NB4 (cell line): ENCODE data around the gene AOPEP.

Experiments
- DNase-seq: peaks from one replicate; pipeline ENCODE4 v3.0.0; 2010; ENCODE audit warnings: low read depth
- H3K4me3 ChIP-seq: one replicate; pipeline ENCODE4 v1.5.1; 2011; ENCODE audit warnings: mild to moderate bottlenecking, low read depth, low read length, moderate library complexity
- MAX ChIP-seq: IDR thresholded peaks from 2 replicates; pipeline ENCODE4 v1.6.1; 2011; ENCODE audit warnings: low read depth, low read length
- MYC ChIP-seq: IDR thresholded peaks from 2 replicates; pipeline ENCODE4 v1.6.1; 2011; ENCODE audit warnings: low read depth, low read length
- POLR2A ChIP-seq: IDR thresholded peaks from 2 replicates; pipeline ENCODE4 v1.6.1; 2011; ENCODE audit warnings: mild to moderate bottlenecking; ENCODE audit not compliant: insufficient read length; ENCODE audit errors: extremely low read depth
- TF ChIP-seq, protein P1 (sequence below): IDR thresholded peaks from one replicate; pipeline ENCODE4 v1.5.1; 2012; ENCODE audit warnings: low read depth, low read length

The AOPEP gene

DNA sequence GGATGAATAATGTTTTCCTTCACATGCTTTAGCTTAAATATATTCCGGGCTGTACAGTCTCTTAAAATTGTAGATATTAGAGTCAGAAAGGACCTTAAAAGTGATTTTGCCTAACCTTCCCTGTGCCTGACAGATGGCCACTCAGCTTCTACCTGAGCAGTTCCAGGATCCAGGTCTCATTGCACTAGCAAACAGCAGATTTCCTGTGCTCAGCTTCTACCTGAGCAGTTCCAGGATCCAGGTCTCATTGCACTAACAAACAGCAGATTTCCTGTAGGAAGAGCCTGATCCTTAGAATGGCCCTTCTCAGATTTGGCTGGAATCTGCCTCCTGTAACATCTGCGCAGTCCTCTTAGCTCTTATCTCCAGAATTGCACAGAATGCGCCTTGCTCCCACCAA lies 219.8 kb downstream of the AOPEP start:
- no peak for DNase-seq
- no peak for TF ChIP-seq MAX
- TF ChIP-seq, protein P1, sequence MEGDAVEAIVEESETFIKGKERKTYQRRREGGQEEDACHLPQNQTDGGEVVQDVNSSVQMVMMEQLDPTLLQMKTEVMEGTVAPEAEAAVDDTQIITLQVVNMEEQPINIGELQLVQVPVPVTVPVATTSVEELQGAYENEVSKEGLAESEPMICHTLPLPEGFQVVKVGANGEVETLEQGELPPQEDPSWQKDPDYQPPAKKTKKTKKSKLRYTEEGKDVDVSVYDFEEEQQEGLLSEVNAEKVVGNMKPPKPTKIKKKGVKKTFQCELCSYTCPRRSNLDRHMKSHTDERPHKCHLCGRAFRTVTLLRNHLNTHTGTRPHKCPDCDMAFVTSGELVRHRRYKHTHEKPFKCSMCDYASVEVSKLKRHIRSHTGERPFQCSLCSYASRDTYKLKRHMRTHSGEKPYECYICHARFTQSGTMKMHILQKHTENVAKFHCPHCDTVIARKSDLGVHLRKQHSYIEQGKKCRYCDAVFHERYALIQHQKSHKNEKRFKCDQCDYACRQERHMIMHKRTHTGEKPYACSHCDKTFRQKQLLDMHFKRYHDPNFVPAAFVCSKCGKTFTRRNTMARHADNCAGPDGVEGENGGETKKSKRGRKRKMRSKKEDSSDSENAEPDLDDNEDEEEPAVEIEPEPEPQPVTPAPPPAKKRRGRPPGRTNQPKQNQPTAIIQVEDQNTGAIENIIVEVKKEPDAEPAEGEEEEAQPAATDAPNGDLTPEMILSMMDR: no peak
- TF ChIP-seq POLR2A: no peak
- no peak for TF ChIP-seq MYC
- no peak overlapping the region for H3K4me3 ChIP-seq

DNA sequence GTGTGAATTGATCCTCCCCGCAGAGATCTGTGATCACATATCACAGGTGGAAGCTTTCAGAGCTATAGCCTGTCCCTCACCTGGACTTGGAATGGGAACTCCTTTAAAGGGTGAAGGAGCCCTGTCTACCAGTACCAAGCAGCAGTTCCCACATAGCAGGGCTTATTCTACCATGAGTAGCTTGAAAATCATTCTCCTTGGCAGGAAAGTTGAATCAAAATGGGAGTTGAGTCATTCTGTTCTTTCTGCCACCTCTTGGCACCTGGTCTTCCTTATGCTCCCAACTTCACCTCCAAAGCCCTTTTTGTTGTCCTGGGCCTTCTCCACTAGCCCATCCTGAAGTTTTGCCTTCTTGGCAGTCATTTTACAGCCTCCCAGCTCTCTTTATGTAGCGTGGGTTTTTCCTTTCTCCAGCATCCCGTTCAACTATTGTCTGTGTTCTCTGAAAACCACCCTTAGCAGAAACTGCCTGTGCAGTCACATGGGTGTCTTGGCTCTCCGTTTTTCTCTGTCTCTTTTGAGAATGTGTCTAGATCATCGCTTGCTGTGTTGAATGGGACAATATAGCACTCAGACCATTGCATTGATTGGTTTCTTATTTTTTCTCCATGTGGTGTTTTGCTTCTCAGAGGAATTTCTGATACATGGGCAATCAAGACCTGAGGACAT lies 222.2 kb downstream of the AOPEP start:
- no peak for DNase-seq
- TF ChIP-seq, protein P1: no peak
- TF ChIP-seq POLR2A (no peak), MYC (no peak), MAX (no peak)
- H3K4me3 ChIP-seq: no peak overlapping the region

DNA sequence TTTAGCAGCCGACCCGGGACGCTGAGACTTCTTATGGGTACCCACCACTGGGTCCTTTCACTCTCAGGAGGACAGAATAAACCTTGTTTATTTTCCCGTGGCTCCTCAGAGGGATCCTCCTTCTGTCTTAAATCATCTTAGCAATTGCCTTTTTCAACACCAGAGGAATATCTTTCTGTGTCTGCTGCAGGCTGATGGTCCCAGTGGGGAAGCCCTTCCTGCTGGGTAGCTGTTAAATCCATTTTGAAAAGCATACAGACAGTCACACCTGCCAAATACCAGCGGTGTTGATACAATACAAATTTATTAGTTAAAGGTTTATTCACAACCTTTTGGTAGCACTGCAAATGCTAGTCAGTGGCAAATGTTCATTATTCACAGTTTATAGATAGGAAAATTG lies 222.9 kb downstream of the AOPEP start:
- no peak for DNase-seq
- TF ChIP-seq POLR2A (no peak), MAX (no peak), MYC (no peak)
- TF ChIP-seq, protein P1: no peak
- H3K4me3 ChIP-seq: no peak overlapping the region

GRCh38 chr9:94950040-94950578 lies 223.6 kb downstream of the AOPEP start:
- TF ChIP-seq MYC: no peak
- TF ChIP-seq MAX: no peak
- TF ChIP-seq, protein P1: no peak
- no peak for TF ChIP-seq POLR2A
- no peak overlapping the region for H3K4me3 ChIP-seq
- no peak for DNase-seq

GRCh38 chr9:94950579-94951323 lies 224.3 kb downstream of the AOPEP start:
- TF ChIP-seq, protein P1: no peak
- no peak overlapping the region for H3K4me3 ChIP-seq
- no peak for DNase-seq
